Kidney epithelial cell (primary cell): ENCODE results near the gene NTM. TPM values are rescaled to one million over a fixed set of nuclear protein-coding genes. Genes with fewer than 3 reads are reported as not detected.

Source experiments
- DNase-seq: peaks from one replicate; pipeline ENCODE4 v3.0.0-alpha.2; 2010; ENCODE audit warnings: low read depth
- H3K27me3 ChIP-seq: 2 replicates; pipeline ENCODE4 v1.6.0; 2011; ENCODE audit warnings: low read length; ENCODE audit not compliant: control insufficient read depth, insufficient read depth
- H3K36me3 ChIP-seq: 2 replicates; pipeline ENCODE4 v1.5.1; 2011; ENCODE audit warnings: low read length; ENCODE audit not compliant: control insufficient read depth, insufficient read depth
- H3K4me3 ChIP-seq: 2 replicates; pipeline ENCODE4 v1.5.1; 2011; ENCODE audit warnings: low read depth, mild to moderate bottlenecking, control low read depth, low read length
- total RNA-seq: library from RNA; depleted of rRNA; stranded (reverse); fragments of >200 nt; gene quantifications from 2 replicates; pipeline ENCODE4 v1.2.3, GENCODE V29; 2015
- TF ChIP-seq, protein P1 (sequence below): IDR thresholded peaks from 2 replicates; pipeline ENCODE4 v1.5.1; 2011; ENCODE audit warnings: mild to moderate bottlenecking, moderate library complexity, low read length, control low read depth, inconsistent platforms; ENCODE audit not compliant: insufficient read depth, poor library complexity, severe bottlenecking

The NTM gene
- total RNA-seq, 1 donor from 2014 or later: 111 TPM

DNA sequence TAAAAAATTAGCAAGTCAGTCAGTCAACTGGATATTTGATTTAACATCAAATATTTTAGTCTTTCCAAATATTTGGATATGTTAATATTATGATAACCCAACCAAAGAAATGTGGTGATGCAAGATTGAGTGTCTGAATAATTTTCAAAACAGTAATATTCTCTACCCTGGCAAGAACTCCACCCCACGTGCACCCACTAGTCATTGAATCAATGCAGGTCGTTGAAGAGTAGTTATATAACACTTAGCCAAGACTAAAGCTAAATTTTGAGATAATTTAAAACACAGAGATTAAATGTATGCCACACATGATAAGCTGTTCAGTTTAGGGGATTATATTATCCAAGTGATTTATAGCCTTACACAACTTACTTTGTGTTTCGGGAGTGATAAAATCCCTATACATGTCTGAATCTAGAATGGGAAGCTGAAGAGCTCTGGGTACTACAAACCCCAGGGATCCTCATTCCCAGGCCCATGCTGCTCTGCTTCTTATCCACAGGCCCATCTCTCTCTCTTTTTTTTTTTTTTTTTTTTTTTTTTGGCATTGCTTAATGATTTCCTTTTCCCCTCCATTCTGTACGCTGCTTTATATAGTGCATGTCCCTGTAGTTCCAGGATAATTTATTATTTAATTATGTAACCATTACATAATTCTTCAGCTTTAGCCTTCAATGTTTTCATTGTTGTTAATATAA, 392.9 kb downstream of the NTM start:
- no peak for DNase-seq
- H3K27me3 ChIP-seq: no peaks in the 10 kb centered on the region
- H3K36me3 ChIP-seq: no peaks in the 10 kb centered on the region
- TF ChIP-seq, protein P1, sequence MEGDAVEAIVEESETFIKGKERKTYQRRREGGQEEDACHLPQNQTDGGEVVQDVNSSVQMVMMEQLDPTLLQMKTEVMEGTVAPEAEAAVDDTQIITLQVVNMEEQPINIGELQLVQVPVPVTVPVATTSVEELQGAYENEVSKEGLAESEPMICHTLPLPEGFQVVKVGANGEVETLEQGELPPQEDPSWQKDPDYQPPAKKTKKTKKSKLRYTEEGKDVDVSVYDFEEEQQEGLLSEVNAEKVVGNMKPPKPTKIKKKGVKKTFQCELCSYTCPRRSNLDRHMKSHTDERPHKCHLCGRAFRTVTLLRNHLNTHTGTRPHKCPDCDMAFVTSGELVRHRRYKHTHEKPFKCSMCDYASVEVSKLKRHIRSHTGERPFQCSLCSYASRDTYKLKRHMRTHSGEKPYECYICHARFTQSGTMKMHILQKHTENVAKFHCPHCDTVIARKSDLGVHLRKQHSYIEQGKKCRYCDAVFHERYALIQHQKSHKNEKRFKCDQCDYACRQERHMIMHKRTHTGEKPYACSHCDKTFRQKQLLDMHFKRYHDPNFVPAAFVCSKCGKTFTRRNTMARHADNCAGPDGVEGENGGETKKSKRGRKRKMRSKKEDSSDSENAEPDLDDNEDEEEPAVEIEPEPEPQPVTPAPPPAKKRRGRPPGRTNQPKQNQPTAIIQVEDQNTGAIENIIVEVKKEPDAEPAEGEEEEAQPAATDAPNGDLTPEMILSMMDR: no peak
- no peak overlapping the region for H3K4me3 ChIP-seq

DNA sequence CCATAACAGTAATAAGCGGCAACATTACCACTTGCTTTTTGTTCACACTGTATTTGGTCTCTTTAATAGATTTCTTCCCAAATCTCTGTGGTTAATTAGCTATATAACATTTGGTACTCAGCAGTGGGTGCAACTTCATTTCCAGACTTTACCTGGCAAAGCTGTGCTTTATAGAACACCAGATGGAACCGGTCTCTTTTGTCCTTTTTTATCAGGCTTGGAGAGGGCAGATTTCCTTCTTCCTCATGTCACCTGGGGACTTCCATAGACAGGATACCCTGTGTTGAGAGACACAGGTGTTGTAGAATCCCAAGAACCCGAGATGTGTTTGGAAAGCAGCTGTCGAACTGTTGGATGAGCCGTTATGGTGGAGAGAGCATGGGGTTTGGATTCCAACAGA, 393.7 kb downstream of the NTM start:
- Histone ChIP-seq H3K36me3 (no peaks in the 10 kb centered on the region), H3K4me3 (no peak overlapping the region), H3K27me3 (no peaks in the 10 kb centered on the region)
- no peak for DNase-seq
- TF ChIP-seq, protein P1: no peak

DNA sequence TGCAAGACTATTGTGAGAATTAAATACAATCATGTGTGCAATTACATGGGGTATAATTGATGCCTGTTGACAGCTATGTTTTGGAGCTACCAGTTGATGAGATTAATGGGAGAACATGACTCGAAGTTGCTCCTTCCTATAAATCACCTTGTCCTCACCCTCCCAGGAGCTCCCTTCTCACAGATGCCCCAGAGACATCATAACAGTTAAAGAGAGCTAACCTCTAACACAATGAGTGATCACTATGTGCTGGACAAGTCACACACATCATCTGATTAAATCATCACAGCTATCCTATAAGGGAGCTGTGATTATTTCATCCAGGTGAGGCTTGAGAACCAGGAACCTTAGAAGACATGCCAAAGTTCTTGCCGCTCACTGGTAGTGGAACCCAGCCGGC, 394.2 kb downstream of the NTM start:
- DNase-seq: no peak
- TF ChIP-seq, protein P1: no peak
- Histone ChIP-seq H3K36me3 (no peaks in the 10 kb centered on the region), H3K27me3 (no peaks in the 10 kb centered on the region), H3K4me3 (no peak overlapping the region)

DNA sequence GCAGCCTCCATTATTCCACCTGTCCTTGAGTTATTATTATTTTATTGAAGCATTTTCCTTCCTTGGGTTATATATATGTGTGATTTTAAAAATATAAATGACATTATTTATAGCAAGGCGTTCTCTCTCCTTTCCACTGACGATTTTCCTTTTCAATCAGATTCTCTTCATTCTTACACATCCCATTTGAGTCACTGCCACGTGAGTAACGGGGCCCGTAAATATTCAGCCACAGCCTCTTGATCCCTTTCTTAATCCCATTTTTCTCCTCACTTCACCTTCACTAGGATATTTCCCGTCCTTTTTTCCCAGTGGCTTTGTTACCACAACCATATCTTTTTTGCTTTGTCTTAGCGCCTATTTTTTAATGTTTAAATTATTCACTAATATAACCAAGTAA, 396.2 kb downstream of the NTM start:
- Histone ChIP-seq H3K36me3 (no peaks in the 10 kb centered on the region), H3K4me3 (no peak overlapping the region), H3K27me3 (no peaks in the 10 kb centered on the region)
- TF ChIP-seq, protein P1: no peak
- no peak for DNase-seq

DNA sequence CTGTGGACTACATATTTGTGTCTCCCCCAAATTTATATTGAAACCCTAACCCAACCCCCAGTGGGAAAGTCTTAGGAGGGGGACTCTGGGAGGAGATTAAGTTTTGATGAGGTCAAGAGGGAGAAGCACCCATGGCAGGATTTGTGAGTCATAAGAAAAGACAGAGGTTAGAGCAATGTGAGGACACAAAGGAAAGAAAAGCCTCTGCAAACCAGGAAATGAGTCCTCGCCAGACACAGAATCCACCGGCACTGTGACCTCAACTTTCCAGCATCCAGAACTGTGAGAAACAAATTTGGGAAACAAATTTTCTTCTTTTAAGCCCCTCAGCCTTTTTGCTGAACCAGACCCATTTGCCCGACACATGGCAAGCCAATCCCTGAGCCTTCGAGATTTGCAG, 397.0 kb downstream of the NTM start:
- H3K27me3 ChIP-seq: no peaks in the 10 kb centered on the region
- TF ChIP-seq, protein P1: no peak
- H3K36me3 ChIP-seq: no peaks in the 10 kb centered on the region
- H3K4me3 ChIP-seq: no peak overlapping the region
- DNase-seq: no peak

DNA sequence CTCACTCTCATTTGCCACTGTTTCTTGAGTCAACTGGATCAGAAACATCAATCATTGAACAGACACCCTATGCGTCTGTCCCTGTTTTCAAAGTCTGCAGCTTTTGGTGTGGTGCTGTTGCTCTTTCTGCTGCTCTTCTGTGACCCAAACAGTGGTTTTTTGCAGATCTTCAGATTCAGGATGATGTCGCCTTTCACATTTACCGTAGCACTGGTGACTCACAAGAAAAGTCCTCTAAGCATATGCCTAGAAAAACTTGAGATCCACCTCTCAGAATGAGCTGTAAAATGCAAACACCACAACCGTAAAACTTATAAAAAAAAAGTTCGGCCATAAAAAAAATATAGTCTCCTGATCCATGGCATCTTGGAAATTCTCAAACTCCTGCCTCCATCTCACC, 400.4 kb downstream of the NTM start:
- TF ChIP-seq, protein P1: no peak
- Histone ChIP-seq H3K4me3 (no peak overlapping the region), H3K27me3 (no peaks in the 10 kb centered on the region), H3K36me3 (no peaks in the 10 kb centered on the region)
- no peak for DNase-seq
